HG03575 (cell line): Measurements from ENCODE around the gene ST3GAL5.
"Not testable (repeated sequence)": the region's sequence is repeated elsewhere in the genome, so short reads cannot be mapped to it uniquely, and the experiment has no call there.

Experiments
- ATAC-seq: cut with Tn5 transposase; IDR thresholded peaks from one replicate; pipeline ENCODE4 v1.9.1; 2021; ENCODE audit not compliant: unreplicated experiment, insufficient number of reproducible peaks, low FRiP score; ENCODE audit errors: extremely low read depth

The ST3GAL5 gene

GRCh38 chr2:85851253-85852151 lies 37.3 kb downstream of the ST3GAL5 start:
- no peak for ATAC-seq

- ATAC-seq = no peak
Measured at GRCh38 chr2:85850451-85850850, 38.3 kb downstream of the ST3GAL5 start.

GRCh38 chr2:85847051-85847588 lies 41.7 kb downstream of the ST3GAL5 start:
- ATAC-seq = no peak

- ATAC-seq = no peak
Measured at GRCh38 chr2:85846411-85846810, 42.4 kb downstream of the ST3GAL5 start.

- no peak for ATAC-seq
Measured at GRCh38 chr2:85844486-85844885, 44.3 kb downstream of the ST3GAL5 start.

- no peak for ATAC-seq
Measured at GRCh38 chr2:85843543-85843942, 45.2 kb downstream of the ST3GAL5 start.

GRCh38 chr2:85840091-85840490 lies 48.7 kb downstream of the ST3GAL5 start:
- no peak for ATAC-seq

GRCh38 chr2:85839461-85839860 lies 49.3 kb downstream of the ST3GAL5 start:
- no peak for ATAC-seq

- ATAC-seq = no peak
Measured at GRCh38 chr2:85838641-85839040, 50.1 kb downstream of the ST3GAL5 start.

- no peak for ATAC-seq
Measured at GRCh38 chr2:85838181-85838580, 50.6 kb downstream of the ST3GAL5 start.

- ATAC-seq = no peak
Measured at GRCh38 chr2:85834466-85834865, 54.3 kb downstream of the ST3GAL5 start.

GRCh38 chr2:85831735-85832134 lies 57.1 kb downstream of the ST3GAL5 start:
- no peak for ATAC-seq

GRCh38 chr2:85830645-85831044 lies 58.1 kb downstream of the ST3GAL5 start:
- ATAC-seq = no peak

GRCh38 chr2:85829394-85829793 lies 59.4 kb downstream of the ST3GAL5 start:
- ATAC-seq = not testable (repeated sequence)

- no peak for ATAC-seq
Measured at GRCh38 chr2:85828725-85829124, 60.1 kb downstream of the ST3GAL5 start.

GRCh38 chr2:85827879-85828569 lies 60.8 kb downstream of the ST3GAL5 start:
- no peak for ATAC-seq

- no peak for ATAC-seq
Measured at GRCh38 chr2:85826990-85827878, 61.6 kb downstream of the ST3GAL5 start.

- no peak for ATAC-seq
Measured at GRCh38 chr2:85823951-85824350, 64.8 kb downstream of the ST3GAL5 start.

- ATAC-seq = no peak
Measured at GRCh38 chr2:85822766-85823165, 66.0 kb downstream of the ST3GAL5 start.
